Measurements from ENCODE around the gene SMIM35.

DNA sequence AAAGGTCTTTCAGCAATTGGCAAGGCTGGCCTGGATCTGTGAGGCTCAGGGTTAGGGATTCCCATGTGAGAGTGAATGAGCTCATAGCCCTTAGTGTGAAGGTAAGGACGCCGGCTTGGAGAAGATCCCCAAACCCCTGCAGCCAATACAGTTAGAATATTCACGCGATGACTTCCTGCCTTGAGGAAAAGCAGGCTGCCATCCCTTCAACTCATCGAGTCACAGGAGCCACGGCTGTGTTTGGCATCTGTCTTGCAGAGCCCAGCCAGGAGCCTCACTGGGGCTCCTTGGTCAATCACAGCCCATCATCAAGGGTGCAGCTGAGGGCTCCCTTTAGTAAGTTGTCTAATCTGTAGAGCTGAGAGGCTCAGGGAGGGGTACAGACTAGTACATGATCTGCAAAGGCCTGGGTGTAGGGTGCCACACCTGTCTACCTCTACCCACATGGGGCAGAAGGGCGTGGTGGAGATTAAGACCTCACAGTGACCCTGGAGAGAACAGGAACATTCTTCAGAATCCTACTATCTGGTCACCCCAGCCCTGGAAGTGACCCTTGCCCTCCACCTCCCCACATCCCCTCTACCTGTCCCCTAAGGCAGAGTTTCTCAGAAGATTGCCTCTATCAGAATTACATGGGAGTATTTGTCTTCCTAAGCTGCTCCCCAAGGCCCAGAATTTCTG is 82.1 kb downstream of the SMIM35 start:
- TF ChIP-seq CTCF (IDR thresholded peaks at IDR 0.05) (no peak), POLR2A (IDR thresholded peaks at IDR 0.05) (no peak)
